ENCODE data around the gene MVB12B. TPM values are rescaled to one million over a fixed set of nuclear protein-coding genes. Genes with fewer than 3 reads are reported as not detected.

MVB12B gene
- total RNA-seq, 4 donors from 2014 or later = 2.1 to 39.2 (median 22.2) TPM

DNA sequence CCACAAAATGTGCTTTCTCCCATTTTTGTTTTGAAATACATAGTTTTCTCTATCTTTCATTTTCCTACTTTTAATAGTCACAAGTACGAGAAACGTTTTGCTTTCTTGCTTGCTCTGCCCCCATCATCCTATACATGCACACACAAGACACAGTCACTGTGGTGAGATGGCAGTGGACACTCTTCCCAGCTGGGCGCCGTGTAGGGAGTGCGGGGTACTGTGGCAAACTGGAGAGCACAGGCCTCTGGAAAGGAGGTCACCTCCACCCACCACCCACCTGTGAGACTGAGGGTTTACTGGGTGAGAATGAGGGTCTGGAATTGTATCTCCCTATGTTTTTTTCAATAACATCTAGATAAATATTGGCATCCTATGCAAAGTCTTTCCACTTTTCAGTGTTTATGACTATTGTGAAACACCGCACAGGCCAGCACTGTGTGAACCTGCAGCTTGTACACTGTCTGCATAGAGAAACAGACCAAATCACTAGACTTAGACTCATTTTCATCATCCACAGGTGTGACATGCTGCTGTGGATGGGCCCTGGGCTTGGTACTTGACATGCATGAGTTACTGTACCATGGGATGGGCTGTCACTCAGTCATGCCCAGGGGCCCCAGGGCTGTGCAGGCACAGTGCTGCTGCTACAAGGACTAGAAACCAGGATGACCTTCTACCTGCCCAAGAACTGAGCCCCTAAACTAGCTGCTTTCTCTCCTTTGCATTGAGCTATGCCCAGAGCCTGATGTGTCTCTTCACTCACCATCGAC is 169.0 kb downstream of the MVB12B start:
- Histone ChIP-seq H3K9me3 (no peaks in the 10 kb centered on the region), H3K27me3 (no peaks in the 10 kb centered on the region), H3K27ac (no peak overlapping the region), H3K36me3 (no peaks in the 10 kb centered on the region), H3K4me3 (no peak overlapping the region), H3K4me1 (no peaks in the 10 kb centered on the region)
- TF ChIP-seq, protein P1, sequence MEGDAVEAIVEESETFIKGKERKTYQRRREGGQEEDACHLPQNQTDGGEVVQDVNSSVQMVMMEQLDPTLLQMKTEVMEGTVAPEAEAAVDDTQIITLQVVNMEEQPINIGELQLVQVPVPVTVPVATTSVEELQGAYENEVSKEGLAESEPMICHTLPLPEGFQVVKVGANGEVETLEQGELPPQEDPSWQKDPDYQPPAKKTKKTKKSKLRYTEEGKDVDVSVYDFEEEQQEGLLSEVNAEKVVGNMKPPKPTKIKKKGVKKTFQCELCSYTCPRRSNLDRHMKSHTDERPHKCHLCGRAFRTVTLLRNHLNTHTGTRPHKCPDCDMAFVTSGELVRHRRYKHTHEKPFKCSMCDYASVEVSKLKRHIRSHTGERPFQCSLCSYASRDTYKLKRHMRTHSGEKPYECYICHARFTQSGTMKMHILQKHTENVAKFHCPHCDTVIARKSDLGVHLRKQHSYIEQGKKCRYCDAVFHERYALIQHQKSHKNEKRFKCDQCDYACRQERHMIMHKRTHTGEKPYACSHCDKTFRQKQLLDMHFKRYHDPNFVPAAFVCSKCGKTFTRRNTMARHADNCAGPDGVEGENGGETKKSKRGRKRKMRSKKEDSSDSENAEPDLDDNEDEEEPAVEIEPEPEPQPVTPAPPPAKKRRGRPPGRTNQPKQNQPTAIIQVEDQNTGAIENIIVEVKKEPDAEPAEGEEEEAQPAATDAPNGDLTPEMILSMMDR (IDR thresholded peaks at IDR 0.05) = no peak
- no peak for TF ChIP-seq POLR2A (IDR thresholded peaks at IDR 0.05)
- intact Hi-C loops (cut with DNase I; ENCODE audit: low total_unique reads) = no loop called here
- no peak for DNase-seq

- TF ChIP-seq, protein P1 (IDR thresholded peaks at IDR 0.05) = no peak
- TF ChIP-seq POLR2A (IDR thresholded peaks at IDR 0.05) = no peak
- intact Hi-C loops (cut with DNase I; ENCODE audit: low total_unique reads) = no loop called here
- H3K27ac ChIP-seq = no peak overlapping the region
- H3K36me3 ChIP-seq = no peaks in the 10 kb centered on the region
- no peaks in the 10 kb centered on the region for H3K9me3 ChIP-seq
- H3K4me1 ChIP-seq = no peaks in the 10 kb centered on the region
- H3K4me3 ChIP-seq = no peak overlapping the region
- H3K27me3 ChIP-seq = no peaks in the 10 kb centered on the region
- no peak for DNase-seq
Observed at GRCh38 chr9:126496181-126496576, 169.6 kb downstream of the MVB12B start.

GRCh38 chr9:126496781-126497659 is 170.4 kb downstream of the MVB12B start:
- TF ChIP-seq, protein P1 (IDR thresholded peaks at IDR 0.05) = no peak
- no peak for TF ChIP-seq POLR2A (IDR thresholded peaks at IDR 0.05)
- Histone ChIP-seq H3K4me3 (no peak overlapping the region), H3K36me3 (no peaks in the 10 kb centered on the region), H3K4me1 (no peaks in the 10 kb centered on the region), H3K9me3 (no peaks in the 10 kb centered on the region), H3K27me3 (no peaks in the 10 kb centered on the region), H3K27ac (no peak overlapping the region)
- intact Hi-C loops (cut with DNase I; ENCODE audit: low total_unique reads) = no loop called here
- DNase-seq = no peak

- intact Hi-C loops (cut with DNase I; ENCODE audit: low total_unique reads) = no loop called here
- no peak for DNase-seq
Observed at GRCh38 chr9:126497660-126498275, 171.1 kb downstream of the MVB12B start.

More at GRCh38 chr9:126497660-126498275, 171.1 kb downstream of the MVB12B start:
- Histone ChIP-seq H3K4me3 (no peak overlapping the region), H3K36me3 (no peaks in the 10 kb centered on the region), H3K27me3 (no peaks in the 10 kb centered on the region), H3K27ac (no peak overlapping the region), H3K4me1 (no peaks in the 10 kb centered on the region), H3K9me3 (no peaks in the 10 kb centered on the region)
- TF ChIP-seq POLR2A (IDR thresholded peaks at IDR 0.05) = no peak
- TF ChIP-seq, protein P1 (IDR thresholded peaks at IDR 0.05) = no peak
